Measurements from ENCODE around the gene HGF.
"Not testable (repeated sequence)": the region's sequence is repeated elsewhere in the genome, so short reads cannot be mapped to it uniquely, and the experiment has no call there.

The HGF gene

GRCh38 chr7:81769891-81770727 lies at the start of gene HGF:
Gene HGF, minus strand, starts transcription at chr7:81770047. Its CDS starts 76 bp downstream, at chr7:81769971.
- no peak for DNase-seq

- DNase-seq = no peak
Measured at GRCh38 chr7:81816312-81816711, 46.5 kb upstream of the HGF start.

- not testable (repeated sequence) for DNase-seq
Measured at GRCh38 chr7:81812866-81813476, 43.1 kb upstream of the HGF start.

GRCh38 chr7:81811956-81812865 lies 42.4 kb upstream of the HGF start:
- no peak for DNase-seq

DNA sequence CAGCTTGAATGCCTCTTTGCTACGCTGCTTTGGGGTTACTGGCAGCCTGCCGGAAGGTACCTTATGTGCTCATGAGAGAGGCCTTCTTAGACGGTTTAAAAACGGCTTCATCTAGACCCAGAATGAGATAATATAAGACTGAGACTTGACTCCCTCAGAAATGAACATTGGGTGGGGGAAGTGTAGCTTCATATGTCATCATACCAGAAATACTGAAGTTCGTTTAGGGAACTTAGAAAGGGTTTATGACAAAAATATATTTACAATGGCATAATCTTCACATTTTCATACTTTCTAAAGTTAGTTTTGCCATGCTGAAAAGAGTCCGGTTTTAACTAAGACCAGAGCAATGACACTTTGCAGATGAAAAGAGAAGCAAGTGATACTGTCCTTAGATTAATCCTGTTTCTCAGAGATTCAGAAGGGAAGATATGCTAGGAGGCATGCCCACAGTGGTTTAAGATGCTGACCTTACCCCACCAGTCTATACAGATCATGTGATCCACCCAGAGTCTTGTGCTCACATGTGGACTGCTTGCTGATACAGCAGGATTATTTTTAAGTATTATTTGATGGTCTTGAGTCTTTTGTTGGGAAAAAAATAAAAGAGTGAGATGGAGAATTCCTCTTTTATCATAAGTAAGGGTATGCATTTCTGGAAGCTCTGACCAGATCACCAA lies 40.8 kb upstream of the HGF start:
- no peak for DNase-seq

- DNase-seq = not testable (repeated sequence)
Measured at GRCh38 chr7:81808310-81808709, 38.5 kb upstream of the HGF start.

DNA sequence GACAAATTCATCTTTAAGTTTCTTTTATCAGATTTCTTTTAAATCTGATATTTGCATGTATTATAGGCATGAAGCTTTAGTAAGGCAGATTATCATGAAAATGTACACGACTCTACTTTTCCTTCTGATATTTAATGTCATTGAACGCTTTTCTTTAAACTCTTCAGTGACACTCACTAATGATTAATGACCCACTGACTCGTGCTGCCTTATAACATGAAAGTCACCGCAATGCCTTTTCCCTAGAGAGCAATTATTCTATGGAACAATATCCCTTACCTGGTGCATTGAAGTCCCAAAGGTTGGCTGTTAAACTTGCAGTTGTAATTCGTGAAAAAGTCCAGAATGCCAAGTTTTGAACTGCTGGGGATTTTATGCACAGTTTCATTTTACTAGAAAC lies 33.4 kb upstream of the HGF start:
- no peak for DNase-seq

GRCh38 chr7:81802251-81802650 lies 32.4 kb upstream of the HGF start:
- no peak for DNase-seq

GRCh38 chr7:81801532-81801931 lies 31.7 kb upstream of the HGF start:
- DNase-seq = no peak

DNA sequence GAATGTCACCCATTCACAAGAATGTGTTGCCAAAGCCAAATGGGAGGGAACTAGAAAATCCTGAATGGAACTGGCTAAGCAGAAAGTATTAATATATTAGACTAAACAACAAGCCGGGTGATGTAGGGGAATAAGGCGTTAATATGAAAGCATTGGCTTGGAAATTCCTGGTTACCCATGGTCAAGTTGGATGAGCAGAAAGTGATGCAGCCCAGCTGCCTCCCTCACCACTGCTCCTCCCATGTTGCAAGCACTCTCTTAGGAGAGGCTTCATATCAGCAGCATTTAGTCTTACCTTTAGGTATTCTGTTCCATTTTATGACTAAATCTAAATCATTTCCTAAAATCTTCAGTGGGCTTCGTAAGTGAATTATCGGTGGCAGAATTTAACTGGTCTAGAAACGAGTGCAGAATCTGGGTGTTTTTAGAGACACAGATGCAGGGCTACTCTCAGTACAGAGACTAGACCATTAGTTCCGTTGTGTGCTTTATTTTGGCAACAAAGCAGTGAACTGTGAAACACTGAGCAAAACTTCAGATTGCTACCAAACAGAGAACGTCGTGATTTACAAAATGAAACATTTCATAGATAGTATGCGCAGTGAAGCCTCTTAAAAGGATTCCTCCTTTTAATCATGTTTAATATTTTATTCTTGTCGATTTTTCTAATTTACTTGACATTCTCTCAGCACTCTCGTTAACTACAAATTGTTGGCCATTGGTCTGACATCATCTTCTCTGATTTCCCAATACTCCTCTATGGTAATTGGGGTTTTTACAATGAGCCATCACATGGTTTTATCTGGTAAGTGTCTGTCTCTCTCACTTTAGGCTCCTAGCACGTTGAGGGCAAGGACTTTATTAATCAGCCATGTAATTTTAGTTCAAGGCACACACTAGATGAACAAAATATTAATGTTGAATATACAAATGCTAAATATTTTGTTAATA lies 22.0 kb upstream of the HGF start:
- DNase-seq = no peak

DNA sequence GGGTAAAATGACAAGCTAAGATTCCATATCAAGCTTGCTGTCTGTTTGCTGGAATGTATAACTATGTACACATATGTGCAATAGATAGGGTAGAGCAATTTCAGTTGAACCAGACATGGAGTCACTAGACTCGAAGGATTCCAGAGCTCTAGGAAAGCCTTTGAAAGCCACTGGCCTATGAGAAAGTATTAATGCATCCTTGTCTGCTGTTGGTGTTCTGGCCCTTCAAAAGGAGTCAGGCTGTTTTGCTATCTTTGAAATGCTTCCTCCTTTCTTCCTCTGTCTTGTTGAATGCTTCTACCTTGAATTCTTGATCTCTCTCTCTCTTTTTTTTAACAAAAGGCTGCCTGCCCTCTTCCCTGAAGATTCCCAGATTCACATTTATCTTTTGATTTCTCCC lies 20.8 kb upstream of the HGF start:
- no peak for DNase-seq

GRCh38 chr7:81790120-81790500 lies 20.3 kb upstream of the HGF start:
- DNase-seq = no peak

DNA sequence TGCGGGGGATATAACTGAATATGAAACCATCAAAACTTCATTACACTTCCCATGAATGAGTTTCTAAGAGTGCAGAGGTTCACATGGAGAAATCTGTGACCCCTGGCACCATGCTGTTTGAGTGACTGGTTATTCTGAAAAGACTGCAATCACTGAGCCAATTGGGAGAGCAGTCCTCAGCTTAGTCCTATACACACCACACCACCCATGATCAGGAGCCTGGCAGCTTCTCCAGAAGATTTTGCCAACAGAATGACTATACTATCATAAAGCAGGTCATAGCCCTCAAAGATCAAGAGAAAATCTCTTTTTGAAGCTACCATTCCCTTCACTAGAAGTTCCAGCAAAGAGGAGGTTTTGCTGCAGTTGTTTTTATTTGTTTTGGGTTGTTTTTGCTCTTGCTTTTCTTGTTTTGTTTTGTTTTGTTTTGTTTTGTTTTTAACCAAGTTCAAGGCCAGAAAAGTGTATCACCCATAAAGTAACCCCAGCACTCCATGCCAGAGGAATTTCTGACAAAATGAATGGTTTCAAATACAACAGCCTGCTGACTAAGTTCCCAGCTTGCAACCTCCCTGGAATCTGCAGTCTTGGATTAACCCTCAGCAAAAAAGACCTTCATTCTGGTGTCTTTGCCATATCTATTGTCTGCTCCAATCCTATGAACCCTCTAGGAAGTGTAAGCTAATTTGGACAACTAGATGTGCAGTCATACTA lies 19.7 kb upstream of the HGF start:
- DNase-seq = no peak

- DNase-seq = no peak
Measured at GRCh38 chr7:81788246-81788645, 18.4 kb upstream of the HGF start.

GRCh38 chr7:81783818-81784217 lies 14.0 kb upstream of the HGF start:
- DNase-seq = no peak

DNA sequence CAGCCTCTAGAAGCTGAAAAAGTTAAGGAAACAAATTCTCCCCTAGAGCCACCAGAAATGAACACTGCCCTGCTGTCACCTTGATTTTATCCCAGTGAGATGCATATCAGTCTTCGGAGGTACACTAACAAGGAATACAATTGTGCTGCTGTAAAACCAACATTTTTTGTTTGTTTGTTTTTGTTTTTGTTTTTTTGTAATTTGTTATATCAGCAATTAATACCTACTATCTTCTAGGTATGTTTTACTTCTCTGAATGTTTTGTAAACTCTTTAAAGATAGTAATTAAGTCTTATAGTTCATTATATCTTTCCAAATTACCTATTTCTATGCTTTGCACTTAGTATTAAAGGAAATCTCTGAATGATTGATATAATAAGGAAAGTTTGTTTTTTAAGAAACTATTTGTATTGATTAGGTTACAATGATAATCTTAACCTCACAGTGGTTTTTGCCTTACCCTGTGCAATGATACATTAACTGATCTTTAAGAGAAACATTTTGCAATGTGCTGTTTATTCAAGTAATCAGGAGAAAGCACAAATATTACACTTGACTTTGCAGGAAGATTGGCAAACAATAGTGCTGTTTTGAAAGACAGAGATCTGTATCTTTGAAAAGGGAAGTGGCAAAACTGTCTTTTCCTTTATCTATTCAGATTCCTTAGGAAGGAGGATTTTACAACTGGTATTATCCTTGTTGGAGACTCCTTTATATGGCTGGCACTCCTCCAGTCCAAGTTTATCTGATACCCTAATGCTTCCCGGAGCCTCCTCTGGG lies 11.3 kb upstream of the HGF start:
- no peak for DNase-seq

DNA sequence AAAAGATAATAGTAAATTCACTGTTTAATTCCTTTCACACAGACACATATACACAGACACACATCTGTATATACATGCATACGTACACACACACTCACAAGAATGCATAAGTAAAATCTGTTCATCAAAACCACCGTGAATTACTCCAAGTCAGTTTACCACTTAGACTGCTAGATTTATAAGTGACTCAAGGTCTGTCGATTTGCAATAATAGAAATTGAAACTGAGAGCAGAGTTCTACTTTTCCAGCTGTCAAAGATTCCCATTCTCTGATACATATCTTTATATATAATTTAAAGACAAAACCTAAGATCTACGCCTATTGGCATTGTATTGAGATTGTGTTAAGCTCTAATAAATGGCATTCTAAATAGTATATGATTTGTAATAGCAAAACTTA lies 9.9 kb upstream of the HGF start:
- DNase-seq = no peak

DNA sequence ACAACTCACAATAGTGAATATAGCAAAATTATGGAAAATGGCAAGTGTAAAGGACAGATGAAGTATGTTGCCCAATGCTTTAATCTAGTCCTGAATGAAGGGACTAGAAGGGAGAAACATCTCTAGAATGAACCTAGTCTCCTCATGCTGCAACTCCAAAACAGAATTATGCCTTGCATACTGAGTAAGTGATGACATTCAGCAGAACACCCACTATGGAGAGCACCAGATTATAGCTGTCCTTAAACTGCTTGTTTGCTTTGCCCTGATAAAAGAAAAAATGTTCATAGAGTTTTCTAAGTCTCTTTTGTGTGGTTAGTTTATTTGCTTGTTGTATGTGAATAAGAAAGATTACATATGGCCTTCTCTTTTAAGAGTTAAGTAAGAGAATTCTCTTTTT lies 7.8 kb upstream of the HGF start:
- no peak for DNase-seq

GRCh38 chr7:81776948-81777630 lies 7.2 kb upstream of the HGF start:
- DNase-seq = no peak

DNA sequence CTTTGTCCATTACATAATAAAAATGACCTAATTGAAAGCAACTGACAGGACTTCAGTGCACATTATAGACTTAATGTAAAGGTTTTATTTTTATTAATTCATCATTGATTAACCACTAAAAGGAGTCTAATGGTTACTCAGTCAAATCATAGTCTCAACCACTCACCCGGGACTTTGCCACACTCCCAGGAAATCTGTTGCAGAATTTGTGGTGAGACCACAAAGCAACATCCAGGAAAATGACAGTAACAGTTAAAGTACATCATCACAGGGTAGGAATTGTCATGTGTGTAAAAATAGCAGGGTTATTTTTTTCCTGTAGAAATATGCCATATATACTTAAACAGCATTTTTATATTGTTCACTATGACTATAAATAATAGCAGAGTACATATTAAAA lies 6.3 kb upstream of the HGF start:
- no peak for DNase-seq

Measured in activated naive CD4-positive, alpha-beta T cell treated with anti-CD3 and anti-CD28 coated beads, Interleukin-2, amount 50 U/mL, for 16 hours (primary cell).